SIG-M5 treated with dmso at 0.1 percent for 504 hours (cell line): ENCODE measurements around the gene NFATC2.

Source experiments
- DNase-seq: peaks from one replicate; lab custom pipeline; 2025; ENCODE audit not compliant: unreplicated experiment; lab: John Stamatoyannopoulos, UW

NFATC2 gene

GRCh38 chr20:51342510-51343236 is 199.8 kb downstream of the NFATC2 start:
- DNase-seq: no peak

GRCh38 chr20:51341581-51341980 is 200.9 kb downstream of the NFATC2 start:
- DNase-seq: no peak

GRCh38 chr20:51340451-51340840 is 202.1 kb downstream of the NFATC2 start:
- DNase-seq: no peak

- no peak for DNase-seq
These were observed 202.6 kb downstream of the NFATC2 start for GRCh38 chr20:51339721-51340450.

- no peak for DNase-seq
These were observed 203.7 kb downstream of the NFATC2 start for GRCh38 chr20:51338692-51339440.

- DNase-seq: no peak
These were observed 205.3 kb downstream of the NFATC2 start for GRCh38 chr20:51337126-51337805.
